HEK293 (cell line): ENCODE data around the gene KLK4.

Source experiments
- OVOL3 ChIP-seq: fragments of 450-650 bp; formaldehyde crosslinking; IDR thresholded peaks from 2 replicates; pipeline ENCODE4 v1.5.1; 2016; ENCODE audit warnings: missing biosample characterization, missing genetic modification characterization
- ZBTB17 ChIP-seq: fragments of 450-650 bp; formaldehyde crosslinking; IDR thresholded peaks from 2 replicates; pipeline ENCODE4 v1.5.1; 2016; ENCODE audit warnings: missing biosample characterization, missing genetic modification characterization
- ZBTB7A ChIP-seq: fragments of 450-650 bp; formaldehyde crosslinking; IDR thresholded peaks from 2 replicates; pipeline ENCODE4 v1.5.1; 2016; ENCODE audit warnings: low read depth, missing biosample characterization, missing genetic modification characterization
- ZEB2 ChIP-seq: fragments of 450-650 bp; formaldehyde crosslinking; IDR thresholded peaks from 2 replicates; pipeline ENCODE4 v1.5.1; 2016; ENCODE audit warnings: missing biosample characterization, missing genetic modification characterization
- ZNF112 ChIP-seq: fragments of 450-650 bp; formaldehyde crosslinking; IDR thresholded peaks from 2 replicates; pipeline ENCODE4 v1.5.0; 2017; ENCODE audit warnings: missing biosample characterization, missing genetic modification characterization
- ZNF274 ChIP-seq, 2 experiments: fragments of 200-500 bp in 1 of 2; fragments of 450-650 bp in 1 of 2; sonication (Bioruptor generic) in 1 of 2; formaldehyde crosslinking in 1 of 2; IDR thresholded peaks; 2 replicates each; pipeline versions ENCODE4 v1.5.1 to v1.6.1; 2014 to 2016; ENCODE audit warnings: borderline replicate concordance in 1 of 2, inconsistent platforms in 1 of 2, low read length in 1 of 2, missing biosample characterization in 1 of 2, missing genetic modification characterization in 1 of 2
- ZNF350 ChIP-seq: fragments of 450-650 bp; formaldehyde crosslinking; IDR thresholded peaks from 2 replicates; pipeline ENCODE4 v1.5.0; 2017; ENCODE audit warnings: missing biosample characterization, mild to moderate bottlenecking, missing genetic modification characterization
- ZNF501 ChIP-seq: fragments of 450-650 bp; formaldehyde crosslinking; IDR thresholded peaks from 2 replicates; pipeline ENCODE4 v1.5.1; 2016; ENCODE audit warnings: missing biosample characterization, missing genetic modification characterization
- ZNF548 ChIP-seq: fragments of 450-650 bp; formaldehyde crosslinking; IDR thresholded peaks from 2 replicates; pipeline ENCODE4 v1.5.1; 2016; ENCODE audit warnings: missing biosample characterization, missing genetic modification characterization
- ZNF701 ChIP-seq: fragments of 450-650 bp; formaldehyde crosslinking; IDR thresholded peaks from 2 replicates; pipeline ENCODE4 v1.5.1; 2016; ENCODE audit warnings: missing biosample characterization, missing genetic modification characterization
- TF ChIP-seq, protein P1 (sequence below): fragments of 450-650 bp; formaldehyde crosslinking; IDR thresholded peaks from 2 replicates; pipeline ENCODE4 v1.5.1; 2016; ENCODE audit warnings: missing biosample characterization, missing genetic modification characterization
- TF ChIP-seq, protein P2 (sequence below): fragments of 450-650 bp; formaldehyde crosslinking; IDR thresholded peaks from 2 replicates; pipeline ENCODE4 v1.5.1; 2016; ENCODE audit warnings: missing biosample characterization, missing genetic modification characterization
- TF ChIP-seq, protein P3 (sequence below): fragments of 450-650 bp; formaldehyde crosslinking; IDR thresholded peaks from 2 replicates; pipeline ENCODE4 v1.5.1; 2017; ENCODE audit warnings: missing biosample characterization, missing genetic modification characterization
- TF ChIP-seq, protein P4 (sequence below): fragments of 450-650 bp; IDR thresholded peaks from 2 replicates; pipeline ENCODE4 v1.5.1; 2018; ENCODE audit warnings: missing biosample characterization, mild to moderate bottlenecking, missing genetic modification characterization

DNA sequence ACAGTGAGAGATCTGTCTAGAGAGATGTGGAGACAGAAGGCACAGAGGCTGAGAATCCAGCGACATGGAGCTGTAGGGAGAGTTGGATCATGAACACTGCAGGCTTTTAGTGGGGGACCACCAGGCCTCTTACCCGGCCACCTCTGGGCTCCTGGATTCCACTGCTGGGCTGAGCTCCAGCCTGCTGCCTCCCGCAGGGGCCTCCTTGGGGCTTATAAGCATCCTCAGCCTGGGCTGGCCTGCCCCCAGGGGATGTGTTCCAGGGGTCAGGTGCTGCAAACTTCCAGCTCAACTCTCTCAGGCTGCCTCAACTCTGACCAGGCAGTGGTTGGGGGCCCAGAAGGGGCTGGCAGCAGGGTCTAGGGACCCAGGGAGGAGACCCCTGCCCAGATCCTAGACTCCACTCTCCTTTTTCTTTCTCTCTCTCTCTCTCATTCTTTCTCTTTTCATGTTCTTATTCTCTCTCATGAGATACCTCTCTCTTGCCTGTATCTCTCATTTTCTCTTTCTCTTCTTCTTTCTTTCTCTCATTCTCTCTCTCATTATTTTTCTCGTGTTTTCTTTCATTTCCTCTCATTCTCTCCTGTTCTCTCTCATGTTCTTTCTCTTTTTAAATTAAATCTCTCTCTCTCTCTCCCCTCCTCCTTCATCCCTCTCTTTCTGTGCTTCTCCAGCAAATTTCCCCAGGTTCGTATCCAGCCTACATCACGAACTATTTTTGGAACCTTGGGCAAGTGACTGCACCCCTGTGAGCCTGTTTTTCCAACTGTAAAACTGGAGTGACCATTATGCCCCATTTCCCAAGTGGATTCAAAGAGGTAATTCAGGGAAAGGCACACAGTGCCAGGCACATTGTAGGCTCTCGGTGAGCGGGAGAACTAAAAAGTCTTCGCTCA lies at the start of gene KLK4:
- TF ChIP-seq ZNF548 (tag by site-specific recombination) (no peak), OVOL3 (tag by site-specific recombination) (no peak), ZNF701 (no peak), ZNF274 (IDR thresholded peaks at IDR 0.05; ENCODE audit: low read length) (no peak), ZNF274 (tag by site-specific recombination; IDR thresholded peaks at IDR 0.05; ENCODE audit: borderline replicate concordance) (no peak), ZEB2 (no peak), ZNF501 (no peak), ZNF350 (no peak), ZNF112 (tag by site-specific recombination) (no peak), ZBTB17 (tag by site-specific recombination) (no peak), ZBTB7A (tag by site-specific recombination) (no peak)
- TF ChIP-seq, protein P1, sequence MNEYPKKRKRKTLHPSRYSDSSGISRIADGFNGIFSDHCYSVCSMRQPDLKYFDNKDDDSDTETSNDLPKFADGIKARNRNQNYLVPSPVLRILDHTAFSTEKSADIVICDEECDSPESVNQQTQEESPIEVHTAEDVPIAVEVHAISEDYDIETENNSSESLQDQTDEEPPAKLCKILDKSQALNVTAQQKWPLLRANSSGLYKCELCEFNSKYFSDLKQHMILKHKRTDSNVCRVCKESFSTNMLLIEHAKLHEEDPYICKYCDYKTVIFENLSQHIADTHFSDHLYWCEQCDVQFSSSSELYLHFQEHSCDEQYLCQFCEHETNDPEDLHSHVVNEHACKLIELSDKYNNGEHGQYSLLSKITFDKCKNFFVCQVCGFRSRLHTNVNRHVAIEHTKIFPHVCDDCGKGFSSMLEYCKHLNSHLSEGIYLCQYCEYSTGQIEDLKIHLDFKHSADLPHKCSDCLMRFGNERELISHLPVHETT: no peak
- TF ChIP-seq, protein P2, sequence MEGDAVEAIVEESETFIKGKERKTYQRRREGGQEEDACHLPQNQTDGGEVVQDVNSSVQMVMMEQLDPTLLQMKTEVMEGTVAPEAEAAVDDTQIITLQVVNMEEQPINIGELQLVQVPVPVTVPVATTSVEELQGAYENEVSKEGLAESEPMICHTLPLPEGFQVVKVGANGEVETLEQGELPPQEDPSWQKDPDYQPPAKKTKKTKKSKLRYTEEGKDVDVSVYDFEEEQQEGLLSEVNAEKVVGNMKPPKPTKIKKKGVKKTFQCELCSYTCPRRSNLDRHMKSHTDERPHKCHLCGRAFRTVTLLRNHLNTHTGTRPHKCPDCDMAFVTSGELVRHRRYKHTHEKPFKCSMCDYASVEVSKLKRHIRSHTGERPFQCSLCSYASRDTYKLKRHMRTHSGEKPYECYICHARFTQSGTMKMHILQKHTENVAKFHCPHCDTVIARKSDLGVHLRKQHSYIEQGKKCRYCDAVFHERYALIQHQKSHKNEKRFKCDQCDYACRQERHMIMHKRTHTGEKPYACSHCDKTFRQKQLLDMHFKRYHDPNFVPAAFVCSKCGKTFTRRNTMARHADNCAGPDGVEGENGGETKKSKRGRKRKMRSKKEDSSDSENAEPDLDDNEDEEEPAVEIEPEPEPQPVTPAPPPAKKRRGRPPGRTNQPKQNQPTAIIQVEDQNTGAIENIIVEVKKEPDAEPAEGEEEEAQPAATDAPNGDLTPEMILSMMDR (tag by site-specific recombination): no peak
- TF ChIP-seq, protein P3, sequence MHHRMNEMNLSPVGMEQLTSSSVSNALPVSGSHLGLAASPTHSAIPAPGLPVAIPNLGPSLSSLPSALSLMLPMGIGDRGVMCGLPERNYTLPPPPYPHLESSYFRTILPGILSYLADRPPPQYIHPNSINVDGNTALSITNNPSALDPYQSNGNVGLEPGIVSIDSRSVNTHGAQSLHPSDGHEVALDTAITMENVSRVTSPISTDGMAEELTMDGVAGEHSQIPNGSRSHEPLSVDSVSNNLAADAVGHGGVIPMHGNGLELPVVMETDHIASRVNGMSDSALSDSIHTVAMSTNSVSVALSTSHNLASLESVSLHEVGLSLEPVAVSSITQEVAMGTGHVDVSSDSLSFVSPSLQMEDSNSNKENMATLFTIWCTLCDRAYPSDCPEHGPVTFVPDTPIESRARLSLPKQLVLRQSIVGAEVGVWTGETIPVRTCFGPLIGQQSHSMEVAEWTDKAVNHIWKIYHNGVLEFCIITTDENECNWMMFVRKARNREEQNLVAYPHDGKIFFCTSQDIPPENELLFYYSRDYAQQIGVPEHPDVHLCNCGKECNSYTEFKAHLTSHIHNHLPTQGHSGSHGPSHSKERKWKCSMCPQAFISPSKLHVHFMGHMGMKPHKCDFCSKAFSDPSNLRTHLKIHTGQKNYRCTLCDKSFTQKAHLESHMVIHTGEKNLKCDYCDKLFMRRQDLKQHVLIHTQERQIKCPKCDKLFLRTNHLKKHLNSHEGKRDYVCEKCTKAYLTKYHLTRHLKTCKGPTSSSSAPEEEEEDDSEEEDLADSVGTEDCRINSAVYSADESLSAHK (tag by site-specific recombination): no peak
- TF ChIP-seq, protein P4, sequence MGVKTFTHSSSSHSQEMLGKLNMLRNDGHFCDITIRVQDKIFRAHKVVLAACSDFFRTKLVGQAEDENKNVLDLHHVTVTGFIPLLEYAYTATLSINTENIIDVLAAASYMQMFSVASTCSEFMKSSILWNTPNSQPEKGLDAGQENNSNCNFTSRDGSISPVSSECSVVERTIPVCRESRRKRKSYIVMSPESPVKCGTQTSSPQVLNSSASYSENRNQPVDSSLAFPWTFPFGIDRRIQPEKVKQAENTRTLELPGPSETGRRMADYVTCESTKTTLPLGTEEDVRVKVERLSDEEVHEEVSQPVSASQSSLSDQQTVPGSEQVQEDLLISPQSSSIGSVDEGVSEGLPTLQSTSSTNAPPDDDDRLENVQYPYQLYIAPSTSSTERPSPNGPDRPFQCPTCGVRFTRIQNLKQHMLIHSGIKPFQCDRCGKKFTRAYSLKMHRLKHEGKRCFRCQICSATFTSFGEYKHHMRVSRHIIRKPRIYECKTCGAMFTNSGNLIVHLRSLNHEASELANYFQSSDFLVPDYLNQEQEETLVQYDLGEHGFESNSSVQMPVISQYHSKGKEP (tag by site-specific recombination): no peak
